D721Med (cell line): Measurements from ENCODE around the gene ARHGAP24.

ENCODE experiments used
- DNase-seq: peaks from one replicate; pipeline ENCODE4 v3.0.0; 2011; ENCODE audit warnings: low spot score; ENCODE audit not compliant: insufficient read length
- FAIRE-seq: peaks from 2 replicates; lab custom pipeline; 2011; peaks lifted over from hg19 to GRCh38; lab: Jason Lieb, UNC
- CTCF ChIP-seq: IDR thresholded peaks from 2 replicates; pipeline ENCODE4 v1.5.1; 2012; ENCODE audit warnings: mild to moderate bottlenecking, control low read depth; ENCODE audit not compliant: insufficient read depth; ENCODE audit errors: missing control alignments

Gene ARHGAP24

GRCh38 chr4:85445050-85445639 lies 29.8 kb upstream of the ARHGAP24 start:
- no peak for DNase-seq

GRCh38 chr4:85446141-85446861 lies 28.6 kb upstream of the ARHGAP24 start:
- TF ChIP-seq CTCF = no peak
- FAIRE-seq (no peak), DNase-seq (no peak)

More at GRCh38 chr4:85445050-85445639, 29.8 kb upstream of the ARHGAP24 start:
- TF ChIP-seq CTCF = no peak
- FAIRE-seq = no peak

GRCh38 chr4:85448906-85449890 lies 25.8 kb upstream of the ARHGAP24 start:
- TF ChIP-seq CTCF = no peak
- no peak for DNase-seq
- FAIRE-seq = no peak

- FAIRE-seq (no peak), DNase-seq (no peak)
- no peak for TF ChIP-seq CTCF
Observed at GRCh38 chr4:85452058-85452731, 22.8 kb upstream of the ARHGAP24 start.

GRCh38 chr4:85455942-85456341 lies 19.0 kb upstream of the ARHGAP24 start:
- no peak for TF ChIP-seq CTCF
- FAIRE-seq (no peak), DNase-seq (no peak)

GRCh38 chr4:85457752-85458467 lies 17.0 kb upstream of the ARHGAP24 start:
- no peak for DNase-seq
- no peak for FAIRE-seq
- no peak for TF ChIP-seq CTCF
